Smooth muscle cell of the brain vasculature (primary cell): Measurements from ENCODE around the gene EYA3.

Experiments used
- DNase-seq: peaks from one replicate; pipeline ENCODE4 v3.0.0-alpha.2; 2012; ENCODE audit warnings: low read depth, low spot score

EYA3 gene

DNA sequence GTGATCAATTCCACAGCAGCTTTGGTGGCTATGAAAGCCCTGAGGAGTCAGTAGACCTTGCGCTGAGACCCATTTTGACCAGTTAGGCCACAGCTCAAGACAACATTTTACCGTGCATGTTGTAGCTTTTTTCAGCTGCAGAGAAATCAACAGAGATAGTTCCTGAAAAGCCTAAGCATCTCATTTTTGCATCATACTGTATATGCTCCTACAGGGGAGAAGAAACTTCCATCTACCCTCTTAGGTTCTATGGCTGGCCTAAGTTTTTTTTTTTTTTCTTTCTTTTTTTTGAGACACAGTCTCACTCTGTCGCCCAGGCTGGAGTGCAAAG, 24.8 kb upstream of the EYA3 start:
- no peak for DNase-seq

DNA sequence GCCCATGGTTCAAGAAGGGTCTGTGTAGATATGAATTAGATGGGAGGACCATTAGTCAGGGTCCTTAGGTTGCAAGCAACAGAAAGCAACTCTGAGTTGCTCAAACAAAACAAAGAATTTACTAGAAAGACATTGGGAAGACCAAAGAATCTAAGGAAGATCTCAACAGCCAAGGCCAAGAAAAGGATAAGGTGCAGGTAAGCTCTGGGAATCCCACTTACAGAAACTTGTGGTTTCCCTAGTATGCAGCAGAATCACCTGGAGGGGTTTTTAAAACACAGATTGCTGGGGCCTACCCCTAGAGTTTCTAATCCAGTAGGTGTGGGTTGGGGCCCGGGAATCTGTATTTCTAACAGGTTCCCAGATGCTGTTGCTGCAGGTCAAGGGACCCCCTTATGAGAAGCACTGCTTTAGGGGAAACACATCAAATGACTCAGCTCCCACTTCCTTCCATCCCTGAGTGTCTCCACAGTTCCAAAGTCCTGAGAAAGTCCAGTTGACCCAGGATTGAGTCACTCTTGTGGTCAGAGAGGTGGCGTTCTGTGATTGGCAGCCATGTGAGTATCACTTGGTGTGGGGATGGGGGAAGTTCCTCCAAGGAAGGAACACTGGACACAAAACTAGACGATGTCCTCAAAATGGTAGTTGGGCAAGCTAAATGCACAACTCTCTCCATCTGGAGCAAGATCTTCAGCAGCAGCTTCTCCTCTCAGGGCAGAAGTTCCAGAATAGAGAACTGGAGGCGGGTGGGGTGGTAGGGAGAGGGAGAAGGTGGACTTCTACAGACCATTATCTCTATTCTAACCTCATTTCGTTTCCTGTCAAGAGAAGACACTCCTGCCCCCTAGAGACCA, 24.2 kb upstream of the EYA3 start:
- DNase-seq = no peak

DNA sequence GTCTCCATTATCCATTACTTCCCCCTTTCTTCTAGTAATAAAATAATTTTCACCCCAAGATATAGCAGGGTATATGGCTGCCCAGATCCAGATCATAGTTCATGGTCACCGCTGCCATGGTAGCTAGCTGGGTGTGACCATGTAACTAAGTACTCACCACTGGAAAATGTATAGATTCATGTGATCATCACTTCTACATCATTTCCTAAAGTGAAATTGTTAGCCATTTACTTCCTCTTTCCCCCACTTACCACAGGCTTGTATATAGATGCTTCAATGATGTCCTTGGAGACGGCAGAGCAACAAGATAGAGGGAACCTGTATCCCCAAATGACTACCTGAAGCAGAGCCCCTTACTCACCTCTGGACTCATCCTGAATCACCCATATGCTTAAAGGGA, 22.7 kb upstream of the EYA3 start:
- DNase-seq = no peak

DNA sequence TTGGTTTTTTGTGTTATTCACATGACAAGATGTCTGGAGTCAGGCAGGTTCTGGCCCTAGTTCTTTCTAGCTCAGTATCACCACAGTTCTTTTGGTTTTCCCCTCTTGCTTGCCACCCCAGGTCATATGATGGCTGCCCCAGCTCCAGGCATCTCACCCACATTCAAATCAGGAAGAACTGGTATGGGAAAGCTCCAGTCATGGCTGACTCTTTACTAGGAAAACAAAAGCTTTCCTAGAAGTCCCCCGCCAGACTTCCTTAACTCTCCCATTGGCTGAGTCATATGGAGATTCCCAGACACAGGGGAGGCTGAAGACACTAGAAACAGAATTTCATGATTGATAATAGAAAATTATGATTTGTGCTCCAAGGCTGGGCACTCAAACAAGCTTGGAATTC, 22.1 kb upstream of the EYA3 start:
- no peak for DNase-seq

DNA sequence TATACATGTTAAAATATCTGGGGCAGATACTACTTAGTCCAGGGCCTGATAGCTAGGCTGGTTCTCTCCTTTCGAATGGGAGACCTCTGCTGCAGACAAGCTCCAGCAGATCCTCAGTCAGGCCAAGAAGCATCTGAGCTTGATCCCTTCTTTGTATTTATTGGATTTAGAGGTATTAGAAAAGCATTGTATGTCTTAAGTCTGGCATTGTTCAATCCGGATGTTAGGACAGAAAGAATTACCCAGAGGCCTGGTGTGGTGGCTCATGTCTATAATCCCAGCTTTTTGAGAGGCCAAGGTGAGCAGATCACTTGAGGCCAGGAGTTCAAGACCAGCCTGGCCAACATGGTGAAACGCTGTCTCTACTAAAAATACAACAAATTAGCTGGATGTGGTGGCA, 21.2 kb upstream of the EYA3 start:
- DNase-seq = no peak

DNA sequence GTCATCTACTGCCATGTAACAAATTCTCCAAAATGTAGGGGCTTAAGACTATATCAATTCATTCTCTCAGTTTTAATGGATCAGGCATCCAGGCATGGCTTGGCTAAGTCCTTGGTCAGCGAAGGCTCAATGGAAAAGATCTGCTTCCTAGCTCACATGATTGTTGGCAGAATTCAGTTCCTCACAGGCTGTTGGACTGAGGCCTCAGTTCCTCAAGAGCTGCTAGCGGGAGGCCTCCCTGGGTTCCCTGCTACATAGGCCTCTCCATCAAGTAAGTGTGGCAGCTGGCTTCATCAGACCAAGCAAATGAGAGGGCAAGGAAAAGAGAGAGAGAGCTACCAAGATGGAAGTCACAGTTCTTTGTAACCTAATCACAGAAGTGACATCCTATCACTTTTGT, 19.6 kb upstream of the EYA3 start:
- DNase-seq = no peak

DNA sequence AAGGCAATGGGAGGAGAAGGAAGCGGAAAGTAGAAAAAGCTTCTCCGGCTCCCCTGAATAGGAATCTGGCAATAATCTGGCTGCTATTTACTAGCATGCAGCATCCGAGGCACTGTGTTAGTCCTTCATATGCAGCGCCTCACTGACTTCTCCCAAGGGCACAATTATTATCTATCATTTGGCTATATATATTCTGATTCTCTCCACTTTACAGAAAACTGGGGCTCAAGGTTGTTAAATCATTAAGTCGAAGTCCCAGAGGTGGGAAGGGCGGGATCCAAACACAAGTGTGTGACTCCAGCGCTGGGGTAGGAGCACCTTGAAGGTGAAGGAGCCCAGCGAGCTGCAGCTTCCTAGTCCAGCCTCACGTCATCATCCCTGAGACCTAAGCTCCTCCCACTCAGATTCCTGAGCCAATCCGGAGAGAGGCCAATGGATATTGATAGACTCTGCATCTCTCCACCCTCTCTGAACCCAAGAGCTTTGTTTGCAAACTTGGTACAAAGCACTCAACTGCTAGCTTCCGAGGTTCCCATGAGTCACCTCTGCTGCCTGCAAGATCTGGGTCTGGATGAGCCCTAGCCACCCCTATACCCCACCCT, 16.6 kb upstream of the EYA3 start:
- DNase-seq = no peak

DNA sequence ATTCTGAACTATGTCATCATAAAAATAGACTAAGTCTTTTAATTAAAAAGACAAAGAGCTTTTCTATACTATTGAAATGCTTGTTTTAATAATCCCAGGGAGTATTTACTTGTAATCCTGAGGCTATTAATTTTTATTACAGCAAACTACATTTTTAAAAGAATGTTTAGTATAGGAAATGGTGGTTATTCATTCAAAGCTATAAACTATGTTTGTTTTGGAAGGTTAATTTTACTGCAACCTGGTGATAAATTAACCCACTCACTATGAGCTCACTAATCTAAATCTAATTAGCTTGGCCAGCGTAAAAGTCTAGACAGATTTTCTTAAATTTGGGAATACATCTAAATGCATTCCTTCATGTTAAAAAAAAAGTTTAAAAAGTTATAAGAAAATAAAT, 13.8 kb upstream of the EYA3 start:
- no peak for DNase-seq

DNA sequence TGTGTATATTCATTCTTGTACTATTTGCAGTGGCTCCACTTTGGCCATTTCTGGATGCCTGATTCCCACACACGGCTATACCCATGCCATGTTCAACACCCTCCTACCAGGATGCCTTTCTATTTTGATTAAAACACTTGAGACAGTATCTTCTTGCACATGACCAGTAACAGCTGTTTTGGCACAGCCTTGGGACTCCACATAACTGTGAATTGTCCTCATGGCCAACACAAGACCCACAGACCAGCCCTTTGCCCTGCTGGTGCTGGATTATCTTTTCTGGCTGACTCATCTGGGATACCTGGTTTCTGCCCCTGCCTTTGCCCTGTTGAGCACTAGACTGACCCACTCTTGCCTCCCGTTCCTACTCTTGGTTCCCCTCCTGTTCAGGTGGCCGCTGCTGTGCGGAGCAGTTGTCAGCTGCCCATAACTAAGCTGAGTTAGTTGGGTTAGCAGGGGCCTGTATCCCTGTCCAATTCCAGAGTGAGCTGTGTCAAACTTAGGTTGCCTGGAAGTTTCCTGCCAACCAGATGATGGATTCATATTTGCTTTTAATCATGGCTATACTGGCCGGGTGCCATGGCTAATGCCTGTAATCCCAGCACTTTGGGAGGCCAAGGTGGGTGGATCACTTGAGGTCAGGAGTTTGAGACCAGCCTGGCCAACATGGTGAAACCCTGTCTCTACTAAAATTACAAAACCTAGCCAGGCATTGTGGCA, 10.8 kb upstream of the EYA3 start:
- DNase-seq = no peak

DNA sequence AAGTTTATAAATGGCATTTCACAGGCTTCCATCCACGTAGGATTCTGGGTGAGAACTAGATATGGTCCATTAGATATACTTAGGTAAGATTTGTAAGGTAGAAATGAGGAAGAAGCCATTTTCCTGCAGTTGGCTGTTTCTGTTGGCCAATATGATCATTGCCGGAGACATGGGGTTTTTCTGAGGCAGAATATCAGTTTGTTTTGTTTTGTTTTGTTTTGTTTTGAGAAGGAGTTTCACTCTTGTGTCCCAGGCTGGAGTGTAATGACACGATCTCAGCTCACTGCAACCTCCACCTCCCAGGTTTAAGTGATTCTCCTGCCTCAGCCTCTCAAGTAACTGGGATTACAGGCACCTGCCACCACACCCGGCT, 8.7 kb upstream of the EYA3 start:
- no peak for DNase-seq

DNA sequence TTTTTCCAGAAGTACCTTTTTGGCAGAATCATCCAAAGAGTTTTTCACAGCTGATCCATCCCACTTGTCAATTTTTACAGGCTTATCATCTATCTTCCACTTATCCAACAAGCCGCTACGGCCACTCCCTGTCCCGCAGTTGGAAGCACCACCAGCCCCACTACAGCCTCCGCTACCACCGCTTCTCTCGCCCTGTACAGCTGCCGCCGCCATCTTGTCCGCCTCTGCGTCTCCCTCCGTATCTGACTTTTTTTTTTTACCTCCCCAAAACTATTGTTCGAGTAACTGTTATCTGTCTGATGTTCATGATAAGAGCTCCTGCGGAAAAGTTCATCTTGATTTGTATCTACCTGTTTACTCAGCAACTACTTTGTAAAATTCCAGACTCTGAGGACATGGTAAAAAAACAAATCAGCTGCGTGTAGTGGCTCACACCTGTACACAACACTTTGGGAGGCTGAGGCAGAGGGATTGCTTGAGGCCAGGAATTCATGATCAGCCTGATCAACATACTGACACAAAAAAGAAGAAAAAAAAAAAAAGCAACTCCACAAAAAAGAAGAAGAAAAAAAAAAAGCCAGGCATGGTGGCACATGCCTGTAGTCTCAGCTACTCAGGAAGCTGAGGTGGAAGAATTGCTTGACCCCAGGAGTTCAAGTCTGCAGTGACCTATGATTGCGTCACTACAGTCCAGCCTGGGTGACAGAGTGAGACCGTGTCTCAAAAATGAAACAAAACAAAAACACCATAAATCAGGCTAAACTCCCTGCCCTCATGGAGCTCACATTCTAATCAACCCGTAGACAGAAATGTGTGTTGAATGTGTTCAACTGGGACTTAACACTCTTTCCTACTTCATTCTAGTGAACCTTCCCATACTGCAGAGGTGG, 8.0 kb upstream of the EYA3 start:
- DNase-seq = no peak

DNA sequence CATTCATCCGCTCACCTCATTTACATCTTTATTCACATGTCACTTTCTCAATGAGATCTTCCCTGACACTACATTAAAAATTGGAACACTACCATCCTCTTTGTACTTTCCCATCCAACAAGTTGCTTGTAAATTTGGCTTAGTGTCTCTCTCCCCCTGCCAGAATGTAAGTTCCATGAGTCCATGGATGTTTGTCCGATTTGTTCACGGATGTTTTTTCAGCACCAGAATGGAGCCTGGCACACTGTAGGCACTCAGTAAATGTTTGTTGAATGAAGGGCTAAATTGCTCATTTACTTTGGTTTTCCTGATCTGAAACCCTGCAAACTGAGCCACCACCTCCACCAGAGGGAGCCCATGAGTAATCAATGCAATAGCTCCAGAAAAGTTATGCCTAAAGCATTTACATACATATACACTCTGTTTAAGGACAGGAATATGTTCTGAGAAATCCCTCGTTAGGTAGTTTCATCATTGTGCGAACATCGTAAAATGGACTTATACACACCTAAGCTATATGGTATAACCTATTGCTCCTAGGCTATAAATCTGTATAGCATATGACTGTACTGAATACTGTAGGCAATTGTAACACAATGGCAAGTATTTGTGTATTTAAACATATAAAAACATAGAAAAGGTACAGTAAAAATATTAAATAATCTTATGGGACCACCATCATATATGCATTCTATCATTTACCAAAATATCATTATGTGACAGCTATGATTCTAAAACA, 2.8 kb upstream of the EYA3 start:
- peak; percentile 62 for DNase-seq

DNA sequence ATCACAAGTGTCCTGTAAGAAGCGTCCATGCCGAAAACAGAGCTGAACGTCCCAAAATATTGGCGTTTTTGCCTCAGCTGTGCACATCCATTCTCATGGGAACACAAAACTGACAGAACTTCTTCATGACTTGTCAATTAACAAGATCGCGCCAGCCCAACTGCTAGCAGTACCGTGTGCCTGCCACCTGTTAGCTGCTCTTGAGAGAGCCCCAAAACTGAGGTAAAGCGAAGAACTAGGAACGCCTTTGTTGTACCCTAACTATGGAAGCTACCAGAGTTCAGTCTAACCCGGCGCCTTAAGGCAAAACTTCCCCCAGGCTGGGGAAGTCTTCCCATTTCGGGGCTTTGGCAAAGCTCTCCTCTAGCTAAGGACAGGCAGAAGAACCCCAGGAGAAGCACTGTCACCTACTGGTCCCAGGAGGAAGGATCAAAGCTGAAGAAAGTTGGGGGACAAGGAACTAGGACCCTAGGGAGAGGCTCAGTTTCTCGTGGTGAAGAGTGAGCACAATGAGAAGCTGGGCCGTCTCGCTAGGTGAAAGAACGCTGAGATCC, 719 bp downstream of the EYA3 start:
- DNase-seq = no peak

DNA sequence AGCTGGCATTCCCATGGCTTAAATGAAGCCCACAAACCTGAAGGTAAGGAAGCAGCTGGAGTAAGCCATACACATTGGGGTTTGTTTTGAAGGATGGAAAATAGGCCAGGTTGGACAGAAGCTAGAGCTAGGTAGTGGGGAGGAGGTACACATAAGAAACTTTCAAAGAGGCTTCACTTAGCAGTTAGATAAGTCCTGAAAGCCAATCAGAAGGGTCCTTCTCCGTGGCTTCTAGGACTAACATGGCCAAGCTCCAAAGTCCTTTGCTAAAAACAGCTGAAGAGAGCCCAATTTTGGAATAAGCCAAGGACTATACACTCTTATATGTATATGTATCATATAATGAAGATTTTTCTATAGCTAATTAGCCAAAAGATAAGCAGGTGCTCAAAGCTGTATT, 1.8 kb downstream of the EYA3 start:
- DNase-seq = no peak

DNA sequence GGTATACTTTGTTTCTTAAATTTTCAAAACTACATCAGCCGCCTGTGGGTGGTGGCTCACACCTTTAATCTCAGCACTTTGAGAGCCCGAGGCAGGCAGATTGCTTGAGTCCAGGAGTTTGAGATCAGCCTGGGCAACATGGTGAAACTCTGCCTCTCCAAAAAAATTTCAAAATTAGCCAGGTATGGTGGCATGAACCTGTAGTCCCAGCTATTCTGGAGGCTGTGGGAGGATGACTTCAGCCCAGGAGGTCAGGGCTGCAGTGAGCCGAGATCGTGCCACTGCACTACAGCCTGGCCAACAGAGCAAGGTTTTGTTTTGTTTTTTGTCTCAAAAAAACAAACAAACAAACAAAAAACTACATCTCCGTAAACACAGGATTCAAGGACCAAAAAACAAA, 3.3 kb downstream of the EYA3 start:
- DNase-seq = no peak

DNA sequence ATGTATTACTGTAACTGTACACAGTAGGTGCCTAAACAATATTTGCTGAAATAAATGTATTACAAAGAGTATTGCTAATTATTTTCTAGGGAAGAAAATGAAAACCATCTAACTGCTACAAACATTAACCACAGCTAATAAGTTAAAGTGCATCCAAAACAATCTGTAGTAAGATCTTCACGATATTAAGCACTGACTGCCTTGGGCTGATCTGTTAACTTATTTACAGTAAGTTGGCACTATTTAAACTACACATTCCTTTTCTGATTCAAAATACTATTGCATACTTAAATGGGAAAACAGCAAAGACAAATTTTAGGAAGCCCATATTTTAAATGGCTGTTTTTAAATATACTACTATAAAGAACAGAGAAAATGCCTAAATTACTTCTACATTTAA, 4.5 kb downstream of the EYA3 start:
- DNase-seq = no peak

DNA sequence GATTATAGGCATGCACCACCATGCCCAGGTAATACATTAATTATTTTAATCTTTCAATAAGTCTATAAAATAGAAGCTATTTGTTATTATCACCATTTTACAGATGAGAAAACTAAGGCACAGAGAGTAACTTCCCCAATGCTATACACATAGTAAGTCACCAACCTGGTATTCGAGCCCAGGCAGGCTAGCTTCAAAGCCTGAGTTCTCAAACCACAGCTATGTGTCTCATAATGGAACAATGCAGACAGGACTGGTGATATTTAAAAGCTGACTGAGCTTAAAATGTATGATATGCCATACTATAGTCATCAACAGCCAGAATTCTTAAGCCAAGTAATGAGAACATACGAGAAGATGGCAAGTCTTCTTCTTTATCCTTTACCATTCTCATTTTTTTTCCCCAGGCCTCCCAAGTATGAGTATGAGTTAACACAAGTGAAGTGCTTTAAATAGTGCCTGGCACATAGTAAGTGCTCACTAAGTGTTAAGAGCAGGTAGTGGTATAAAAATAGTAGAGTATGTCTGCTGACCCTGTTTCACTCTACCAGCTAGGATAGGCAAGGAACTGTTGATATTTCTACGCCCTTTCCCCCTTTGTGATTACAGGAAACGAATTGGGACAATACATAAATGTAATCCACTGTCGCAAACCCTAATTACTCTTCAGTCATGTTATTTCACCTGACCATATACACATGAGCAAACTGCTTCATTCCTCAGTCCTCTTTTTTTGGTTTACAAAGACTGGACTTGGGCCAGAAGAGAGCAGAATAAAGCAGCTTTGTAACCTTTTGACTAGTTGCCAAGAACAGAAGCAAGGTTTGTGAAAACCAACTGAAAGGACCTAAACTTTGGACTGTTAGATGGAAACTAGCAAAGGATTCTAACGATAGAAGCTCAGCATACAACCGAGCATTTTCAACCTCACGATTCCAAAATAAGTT, 9.5 kb downstream of the EYA3 start:
- no peak for DNase-seq

DNA sequence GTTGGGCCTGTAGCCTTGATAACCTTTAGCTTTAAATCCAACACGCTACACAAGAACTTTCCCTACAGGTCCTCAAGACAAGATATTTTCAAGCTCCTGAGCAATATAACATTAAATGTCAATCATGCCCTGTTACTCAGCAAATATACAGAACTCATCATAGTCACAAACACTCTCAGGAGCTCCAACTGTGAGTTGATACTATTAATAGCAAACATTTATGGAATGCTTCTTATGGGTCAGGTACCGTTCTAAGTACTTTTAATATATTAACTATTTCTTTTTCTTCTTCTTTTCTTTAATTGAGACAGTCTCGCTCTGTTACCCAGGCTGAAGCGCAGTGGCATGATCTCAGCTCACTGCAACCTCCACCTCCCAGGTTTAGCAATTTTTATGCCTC, 10.1 kb downstream of the EYA3 start:
- DNase-seq = no peak

DNA sequence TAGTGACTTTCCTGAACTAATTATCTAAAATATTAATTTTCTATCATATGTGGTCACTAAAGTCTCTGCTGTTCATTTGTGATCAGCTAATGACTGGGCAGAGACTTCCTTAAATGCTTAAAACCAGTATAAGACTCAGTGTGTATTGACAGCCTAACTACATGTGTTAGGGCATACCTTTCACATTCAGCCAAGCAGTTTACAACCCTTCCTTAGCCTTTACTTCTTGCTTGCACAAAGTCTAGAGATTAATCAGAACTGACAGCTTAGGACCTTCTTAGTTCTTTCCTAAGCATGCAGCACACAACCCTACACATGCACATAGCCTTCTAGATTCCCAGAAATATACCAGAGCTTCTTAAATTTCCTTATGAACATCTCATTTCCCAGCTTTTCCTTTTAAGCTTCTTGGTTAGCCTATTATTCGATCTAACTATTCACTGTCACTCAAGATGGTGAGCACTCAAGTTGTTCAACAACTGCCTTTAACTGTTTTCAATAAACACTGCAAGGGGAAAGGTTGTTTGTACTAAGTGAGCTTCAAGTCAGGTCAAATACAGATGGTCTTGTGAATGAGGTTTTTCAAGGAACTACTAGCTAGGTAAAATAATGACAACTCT, 13.4 kb downstream of the EYA3 start:
- DNase-seq = no peak

DNA sequence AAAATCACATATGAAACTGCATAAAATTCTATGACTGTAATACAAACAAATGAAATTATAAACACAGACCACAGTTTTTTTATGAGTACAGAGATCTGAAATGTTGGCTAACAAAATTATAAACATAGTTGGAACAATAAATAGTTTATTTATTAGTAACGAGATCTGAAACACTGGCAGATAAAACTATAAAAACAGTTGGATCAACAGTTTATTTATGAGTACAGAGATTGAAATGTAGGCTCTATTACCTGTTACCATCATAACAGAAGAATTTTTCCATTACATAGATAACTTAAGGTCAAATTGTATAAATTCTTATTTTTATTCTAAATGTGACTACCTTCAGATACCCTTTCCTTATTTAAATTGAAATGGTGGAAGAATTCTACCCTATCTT, 14.5 kb downstream of the EYA3 start:
- no peak for DNase-seq
